ENCODE measurements around the gene PCCB.
"Not testable (repeated sequence)": the region's sequence is repeated elsewhere in the genome, so short reads cannot be mapped to it uniquely, and the experiment has no call there.

The PCCB gene

DNA sequence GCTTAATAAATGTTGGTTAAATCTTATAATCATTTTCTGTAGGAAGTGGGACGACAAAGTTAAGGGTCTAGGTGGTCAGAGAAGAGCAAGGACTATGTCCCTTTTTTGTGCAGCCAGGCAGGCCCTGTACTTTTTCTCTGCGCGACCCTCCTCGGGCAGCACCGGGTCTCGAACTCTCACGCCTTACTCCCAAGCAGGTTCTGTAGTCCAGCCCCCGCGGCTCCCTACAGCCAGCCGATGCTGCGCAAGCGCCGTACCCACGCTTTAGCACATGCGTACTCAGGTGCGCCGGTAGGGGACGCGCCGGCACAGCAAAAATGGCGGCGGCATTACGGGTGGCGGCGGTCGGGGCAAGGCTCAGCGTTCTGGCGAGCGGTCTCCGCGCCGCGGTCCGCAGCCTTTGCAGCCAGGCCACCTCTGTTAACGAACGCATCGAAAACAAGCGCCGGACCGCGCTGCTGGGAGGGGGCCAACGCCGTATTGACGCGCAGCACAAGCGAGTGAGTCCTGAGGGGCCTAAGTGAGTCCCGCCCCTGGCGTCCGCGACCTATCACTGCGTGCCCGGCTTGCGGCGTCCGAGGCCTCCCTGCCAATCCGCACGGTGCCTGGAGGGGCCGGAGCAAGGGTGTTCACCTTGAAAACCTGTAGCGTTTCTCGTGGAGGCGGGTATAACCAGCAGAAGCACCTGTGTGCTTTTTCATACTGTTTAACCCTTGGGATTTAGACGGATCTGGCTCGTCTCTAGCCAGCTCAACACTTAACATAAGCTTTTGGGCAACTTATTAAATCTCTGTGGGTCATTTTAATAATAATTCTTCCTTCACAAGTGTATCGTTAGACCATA, at the start of gene PCCB:
PCCB (plus strand) TSS at position 282 of the 844 bp plus-strand sequence; CDS start at position 318, 36 bp downstream.
- Histone ChIP-seq H3K4me1 (peaks cover 14% of the 10 kb centered on the region), H3K9me3 (no peaks in the 10 kb centered on the region), H3K4me3 (peak within 1 kb of the TSS; percentile 73), H3K36me3 (replicated peaks) (no peaks in the 10 kb centered on the region; the same call in 1 of the 2 replicates), H3K27me3 (ENCODE audit: low read depth) (no peaks in the 10 kb centered on the region)
- in situ Hi-C loops (cut with MboI; ENCODE audit: low sequenced_read_pairs) = no loop called here
- DNase-seq (ENCODE audit: low spot score in 2 of 2) = peak; percentile 94 to 95

GRCh38 chr3:136207489-136208115, 42.5 kb upstream of the PCCB start:
- peaks cover 5% of the 10 kb centered on the region for H3K4me1 ChIP-seq
- no peak for DNase-seq (ENCODE audit: low spot score in 2 of 2)
- no peak overlapping the region for H3K4me3 ChIP-seq
- in situ Hi-C loops (cut with MboI; ENCODE audit: low sequenced_read_pairs) = no loop called here
- H3K27me3 ChIP-seq (ENCODE audit: low read depth) = no peaks in the 10 kb centered on the region; the same call in 1 of the 2 replicates
- no peaks in the 10 kb centered on the region for H3K9me3 ChIP-seq
- H3K36me3 ChIP-seq (replicated peaks) = no peaks in the 10 kb centered on the region

GRCh38 chr3:136209921-136210320, 40.2 kb upstream of the PCCB start:
- H3K27me3 ChIP-seq (ENCODE audit: low read depth) = no peaks in the 10 kb centered on the region; the same call in 1 of the 2 replicates
- H3K4me1 ChIP-seq = peaks cover 5% of the 10 kb centered on the region
- H3K4me3 ChIP-seq = no peak overlapping the region
- DNase-seq (ENCODE audit: low spot score in 2 of 2) = no peak
- H3K9me3 ChIP-seq = no peaks in the 10 kb centered on the region
- H3K36me3 ChIP-seq (replicated peaks) = no peaks in the 10 kb centered on the region
- in situ Hi-C loops (cut with MboI; ENCODE audit: low sequenced_read_pairs) = no loop called here

- Histone ChIP-seq H3K4me1 (peaks cover 5% of the 10 kb centered on the region), H3K27me3 (ENCODE audit: low read depth) (no peaks in the 10 kb centered on the region; the same call in 1 of the 2 replicates), H3K9me3 (no peaks in the 10 kb centered on the region), H3K36me3 (replicated peaks) (no peaks in the 10 kb centered on the region), H3K4me3 (no peak overlapping the region)
- DNase-seq (ENCODE audit: low spot score in 2 of 2) = no peak
- in situ Hi-C loops (cut with MboI; ENCODE audit: low sequenced_read_pairs) = no loop called here
Observed at GRCh38 chr3:136211547-136211946, 38.6 kb upstream of the PCCB start.

DNA sequence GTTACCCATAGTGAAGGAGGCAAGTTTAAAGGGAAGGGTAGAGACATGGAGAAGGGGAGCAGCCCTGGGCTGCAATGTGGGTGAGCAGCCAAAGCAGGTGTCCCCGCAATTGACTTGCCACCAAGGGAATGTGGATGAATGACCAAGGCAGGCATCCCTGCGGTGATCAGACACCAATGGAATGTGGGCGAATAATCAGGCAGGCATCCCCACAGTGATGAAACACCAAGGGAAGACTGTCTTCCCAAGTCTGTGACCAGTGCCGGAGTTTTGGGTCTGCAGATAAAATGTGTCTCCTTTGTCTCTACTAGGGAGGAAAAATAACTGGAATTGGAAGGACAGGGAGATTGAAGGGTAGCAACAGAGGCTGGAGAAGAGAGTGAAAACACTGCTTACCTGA, 27.4 kb upstream of the PCCB start:
- H3K9me3 ChIP-seq; in situ Hi-C loops (cut with MboI; ENCODE audit: low sequenced_read_pairs); H3K36me3 ChIP-seq (replicated peaks); H3K4me3 ChIP-seq; H3K4me1 ChIP-seq; H3K27me3 ChIP-seq (ENCODE audit: low read depth); DNase-seq (ENCODE audit: low spot score in 2 of 2): not testable (repeated sequence)

DNA sequence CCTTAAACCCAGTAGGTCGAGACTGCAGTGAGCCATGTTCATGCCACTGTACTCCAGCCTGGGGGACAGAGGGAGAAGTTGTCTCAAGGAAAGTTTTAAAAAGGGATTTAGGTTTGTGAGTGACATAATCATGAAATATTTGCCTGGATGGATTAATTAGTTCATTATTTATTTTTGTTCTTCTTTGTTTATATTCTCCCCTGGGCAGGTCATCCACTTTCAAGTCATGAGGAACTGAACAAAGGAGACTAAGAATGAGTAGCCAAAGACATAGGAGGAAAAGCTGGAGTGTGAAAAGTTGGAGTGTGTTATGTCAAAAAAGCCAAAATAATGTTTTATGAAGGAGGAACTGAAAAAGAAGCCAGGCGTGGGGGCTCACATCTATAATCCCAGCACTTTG, 17.7 kb upstream of the PCCB start:
- no peak overlapping the region for H3K4me3 ChIP-seq
- in situ Hi-C loops (cut with MboI; ENCODE audit: low sequenced_read_pairs) = no loop called here
- H3K4me1 ChIP-seq = peaks cover 10% of the 10 kb centered on the region
- H3K27me3 ChIP-seq (ENCODE audit: low read depth) = no peaks in the 10 kb centered on the region
- H3K36me3 ChIP-seq (replicated peaks) = no peaks in the 10 kb centered on the region
- no peak for DNase-seq (ENCODE audit: low spot score in 2 of 2)
- H3K9me3 ChIP-seq = no peaks in the 10 kb centered on the region

- no peak overlapping the region for H3K4me3 ChIP-seq
- in situ Hi-C loops (cut with MboI; ENCODE audit: low sequenced_read_pairs) = no loop called here
- no peak for DNase-seq (ENCODE audit: low spot score in 2 of 2)
- H3K36me3 ChIP-seq (replicated peaks) = no peaks in the 10 kb centered on the region
- no peaks in the 10 kb centered on the region for H3K27me3 ChIP-seq (ENCODE audit: low read depth)
- peaks cover 22% of the 10 kb centered on the region for H3K4me1 ChIP-seq
- H3K9me3 ChIP-seq = no peaks in the 10 kb centered on the region
Observed at GRCh38 chr3:136235545-136235944, 14.6 kb upstream of the PCCB start.

- Histone ChIP-seq H3K36me3 (replicated peaks) (no peaks in the 10 kb centered on the region), H3K4me1 (peaks cover 22% of the 10 kb centered on the region), H3K4me3 (no peak overlapping the region), H3K9me3 (no peaks in the 10 kb centered on the region), H3K27me3 (ENCODE audit: low read depth) (no peaks in the 10 kb centered on the region)
- in situ Hi-C loops (cut with MboI; ENCODE audit: low sequenced_read_pairs) = no loop called here
- peak in 1 of 2 experiments; percentile 55 for DNase-seq (ENCODE audit: low spot score in 2 of 2)
Observed at GRCh38 chr3:136236109-136236508, 14.0 kb upstream of the PCCB start.

- H3K9me3 ChIP-seq = no peaks in the 10 kb centered on the region
- H3K4me3 ChIP-seq = no peak overlapping the region
- no peak for DNase-seq (ENCODE audit: low spot score in 2 of 2)
- no peaks in the 10 kb centered on the region for H3K36me3 ChIP-seq (replicated peaks)
- in situ Hi-C loops (cut with MboI; ENCODE audit: low sequenced_read_pairs) = no loop called here
- no peaks in the 10 kb centered on the region for H3K27me3 ChIP-seq (ENCODE audit: low read depth)
- peaks cover 22% of the 10 kb centered on the region for H3K4me1 ChIP-seq
Observed at GRCh38 chr3:136237103-136237502, 13.0 kb upstream of the PCCB start.

- H3K4me1 ChIP-seq = peaks cover 22% of the 10 kb centered on the region
- in situ Hi-C loops (cut with MboI; ENCODE audit: low sequenced_read_pairs) = no loop called here
- H3K4me3 ChIP-seq = no peak overlapping the region
- H3K9me3 ChIP-seq = no peaks in the 10 kb centered on the region
- H3K27me3 ChIP-seq (ENCODE audit: low read depth) = no peaks in the 10 kb centered on the region
- H3K36me3 ChIP-seq (replicated peaks) = no peaks in the 10 kb centered on the region
- DNase-seq (ENCODE audit: low spot score in 2 of 2) = no peak
Observed at GRCh38 chr3:136237961-136238649, 12.0 kb upstream of the PCCB start.

DNA sequence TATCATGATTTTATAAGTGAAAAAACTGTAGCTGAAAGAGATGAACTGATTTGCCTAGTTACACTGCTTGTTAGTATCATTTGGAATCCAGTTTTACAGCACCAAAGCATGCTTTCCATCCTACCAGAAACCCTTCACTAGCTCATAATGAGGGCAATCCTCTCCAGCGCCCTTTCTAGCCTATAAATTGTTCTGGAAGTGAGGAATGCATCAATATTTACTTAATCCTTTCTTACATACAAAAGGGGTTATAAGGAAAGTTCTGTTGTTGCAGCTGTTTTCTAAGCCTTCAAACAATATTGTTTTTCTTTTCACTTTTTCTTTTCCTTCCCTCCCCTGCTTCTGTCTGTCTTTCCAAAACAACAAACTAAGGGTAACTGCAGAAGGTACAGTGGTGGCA, 11.0 kb upstream of the PCCB start:
- no peak overlapping the region for H3K4me3 ChIP-seq
- no peaks in the 10 kb centered on the region for H3K9me3 ChIP-seq
- no peaks in the 10 kb centered on the region for H3K27me3 ChIP-seq (ENCODE audit: low read depth)
- H3K36me3 ChIP-seq (replicated peaks) = no peaks in the 10 kb centered on the region
- DNase-seq (ENCODE audit: low spot score in 2 of 2) = peak; percentile 34 to 71
- H3K4me1 ChIP-seq = peaks cover 22% of the 10 kb centered on the region
- in situ Hi-C loops (cut with MboI; ENCODE audit: low sequenced_read_pairs) = no loop called here

DNA sequence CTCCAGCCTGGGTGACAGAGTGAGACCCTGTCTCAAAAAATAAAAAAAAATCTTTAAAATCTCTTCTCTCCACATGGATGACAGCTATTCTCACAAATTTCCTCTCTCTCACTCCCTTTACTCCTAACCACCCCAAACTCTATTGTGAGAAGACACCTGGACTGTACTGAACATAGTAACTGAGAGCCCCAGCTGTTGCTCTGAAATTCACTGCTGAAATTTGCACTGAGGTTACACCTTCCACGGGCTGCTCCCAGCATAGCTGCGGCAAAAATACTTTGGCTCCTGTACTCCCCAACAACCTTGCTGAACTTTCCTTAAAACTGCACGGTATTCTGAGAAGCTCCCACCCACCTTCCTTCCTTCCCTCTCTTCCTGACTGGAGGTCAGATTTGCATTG, 4.4 kb upstream of the PCCB start:
- no peaks in the 10 kb centered on the region for H3K36me3 ChIP-seq (replicated peaks)
- no peaks in the 10 kb centered on the region for H3K27me3 ChIP-seq (ENCODE audit: low read depth)
- in situ Hi-C loops (cut with MboI; ENCODE audit: low sequenced_read_pairs) = no loop called here
- DNase-seq (ENCODE audit: low spot score in 2 of 2) = no peak
- H3K9me3 ChIP-seq = no peaks in the 10 kb centered on the region
- H3K4me1 ChIP-seq = peaks cover 5% of the 10 kb centered on the region
- H3K4me3 ChIP-seq = no peak overlapping the region

DNA sequence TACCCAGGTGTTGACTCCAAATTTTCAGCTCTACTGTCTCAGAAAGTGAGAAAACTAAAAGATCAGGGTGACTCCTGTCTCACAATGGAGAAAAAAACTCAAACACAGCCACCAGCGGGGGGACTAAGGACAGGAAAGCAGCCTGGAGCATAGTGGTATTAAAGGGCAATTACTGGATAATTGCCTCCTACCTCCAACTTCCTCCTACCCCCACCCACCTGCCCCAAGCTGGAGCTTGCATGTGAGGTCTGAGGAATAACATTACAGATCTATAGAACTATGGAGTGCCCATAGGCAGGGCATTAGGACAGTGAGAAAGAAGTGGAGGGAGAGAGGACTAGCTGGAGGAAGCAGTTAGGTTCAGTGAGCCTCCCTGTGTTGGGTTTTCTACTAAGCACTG, 2.7 kb upstream of the PCCB start:
- no peak for DNase-seq (ENCODE audit: low spot score in 2 of 2)
- Histone ChIP-seq H3K4me3 (no peak overlapping the region), H3K36me3 (replicated peaks) (no peaks in the 10 kb centered on the region), H3K4me1 (peaks cover 14% of the 10 kb centered on the region), H3K9me3 (no peaks in the 10 kb centered on the region), H3K27me3 (ENCODE audit: low read depth) (no peaks in the 10 kb centered on the region)
- in situ Hi-C loops (cut with MboI; ENCODE audit: low sequenced_read_pairs) = no loop called here

All from HAP-1 (cell line).